HepG2 (cell line): ENCODE results near the gene PACS1.

Experiments used
- CTCF ChIP-seq: sonication (generic); formaldehyde crosslinking; IDR thresholded peaks from 2 replicates; pipeline ENCODE4 v1.5.0; 2020; ENCODE audit warnings: mild to moderate bottlenecking, missing genetic modification reagents, moderate library complexity
- EP300 ChIP-seq, 3 experiments: sonication (generic) in 1 of 3; formaldehyde crosslinking in 1 of 3; IDR thresholded peaks; 2 replicates each; pipeline versions ENCODE4 v1.5.1 to v1.6.1; 2011 to 2020; ENCODE audit warnings: low read depth in 2 of 3, low read length in 2 of 3, borderline replicate concordance in 1 of 3, improper control_type of control experiment in 1 of 3, mild to moderate bottlenecking in 1 of 3, missing genetic modification reagents in 1 of 3, moderate library complexity in 1 of 3
- KLF13 ChIP-seq: sonication (generic); formaldehyde crosslinking; IDR thresholded peaks from 2 replicates; pipeline ENCODE4 v1.4.0; 2020; ENCODE audit warnings: mild to moderate bottlenecking, missing genetic modification reagents
- PHF20 ChIP-seq: sonication (generic); formaldehyde crosslinking; IDR thresholded peaks from 2 replicates; pipeline ENCODE4 v1.5.0; 2020; ENCODE audit warnings: mild to moderate bottlenecking, missing genetic modification reagents

GRCh38 chr11:66126808-66127555 is 56.9 kb downstream of the PACS1 start:
- TF ChIP-seq EP300 (IDR thresholded peaks at IDR 0.05; ENCODE audit: low read depth in 2 of 2, low read length in 2 of 2) = no peak
- no peak for TF ChIP-seq EP300 (CRISPR knock-in tag; IDR thresholded peaks at IDR 0.05; ENCODE audit: borderline replicate concordance)
- no peak for TF ChIP-seq CTCF (CRISPR knock-in tag)
- no peak for TF ChIP-seq KLF13
- no peak for TF ChIP-seq PHF20 (CRISPR knock-in tag)
